DOHH2 (cell line): Measurements from ENCODE around the gene PCDHGC4.

Experiments
- EZH2phosphoT487 ChIP-seq: fragments of 200-600 bp; sonication (generic); IDR thresholded peaks from 2 replicates; pipeline ENCODE4 v1.6.1; 2017; ENCODE audit warnings: borderline replicate concordance, mild to moderate bottlenecking, antibody characterized with exemption, low read length, moderate library complexity, mixed read lengths
- TF ChIP-seq, protein P1 (sequence below): fragments of 200-600 bp; sonication (generic); IDR thresholded peaks from one replicate; pipeline ENCODE4 v1.5.1; 2014; ENCODE audit warnings: antibody characterized with exemption, mild to moderate bottlenecking, low read depth, low read length; ENCODE audit not compliant: poor library complexity, severe bottlenecking

DNA sequence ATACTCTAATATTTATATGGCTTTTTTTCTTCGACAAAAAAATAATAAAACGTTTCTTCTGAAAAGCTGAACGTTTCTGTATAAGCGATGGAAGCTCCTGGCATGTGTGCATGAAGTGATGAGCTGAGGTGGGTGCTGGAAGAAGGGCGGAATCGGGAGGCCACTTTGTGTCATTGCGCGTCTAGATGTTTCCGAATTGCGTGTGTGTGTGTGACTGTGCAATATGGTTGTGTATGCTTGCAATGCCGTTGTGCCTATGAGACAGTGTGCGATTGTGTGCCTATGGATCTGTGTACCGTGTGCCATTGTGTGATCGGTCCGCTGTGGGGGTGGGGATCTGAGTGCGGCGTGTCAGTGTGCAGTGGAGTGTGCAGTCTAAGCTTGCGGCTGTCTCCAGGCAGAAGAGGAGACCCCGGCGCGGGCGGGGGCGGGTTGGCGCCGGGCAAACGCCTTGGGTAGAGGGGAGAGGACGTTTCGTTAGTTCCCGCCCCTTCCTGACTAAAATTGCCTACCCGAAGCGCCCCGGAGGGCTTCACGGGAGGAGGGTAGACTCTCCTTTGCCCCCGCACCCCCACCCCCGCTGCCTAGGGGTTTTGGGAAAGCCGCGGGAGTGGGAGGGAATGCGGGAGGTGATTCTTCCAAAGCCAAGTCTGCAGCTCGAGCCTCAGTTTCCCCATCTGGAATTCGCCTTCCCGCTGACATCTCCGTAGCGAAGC lies 28.2 kb downstream of the PCDHGC4 start:
- TF ChIP-seq, protein P1, sequence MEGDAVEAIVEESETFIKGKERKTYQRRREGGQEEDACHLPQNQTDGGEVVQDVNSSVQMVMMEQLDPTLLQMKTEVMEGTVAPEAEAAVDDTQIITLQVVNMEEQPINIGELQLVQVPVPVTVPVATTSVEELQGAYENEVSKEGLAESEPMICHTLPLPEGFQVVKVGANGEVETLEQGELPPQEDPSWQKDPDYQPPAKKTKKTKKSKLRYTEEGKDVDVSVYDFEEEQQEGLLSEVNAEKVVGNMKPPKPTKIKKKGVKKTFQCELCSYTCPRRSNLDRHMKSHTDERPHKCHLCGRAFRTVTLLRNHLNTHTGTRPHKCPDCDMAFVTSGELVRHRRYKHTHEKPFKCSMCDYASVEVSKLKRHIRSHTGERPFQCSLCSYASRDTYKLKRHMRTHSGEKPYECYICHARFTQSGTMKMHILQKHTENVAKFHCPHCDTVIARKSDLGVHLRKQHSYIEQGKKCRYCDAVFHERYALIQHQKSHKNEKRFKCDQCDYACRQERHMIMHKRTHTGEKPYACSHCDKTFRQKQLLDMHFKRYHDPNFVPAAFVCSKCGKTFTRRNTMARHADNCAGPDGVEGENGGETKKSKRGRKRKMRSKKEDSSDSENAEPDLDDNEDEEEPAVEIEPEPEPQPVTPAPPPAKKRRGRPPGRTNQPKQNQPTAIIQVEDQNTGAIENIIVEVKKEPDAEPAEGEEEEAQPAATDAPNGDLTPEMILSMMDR: no peak
- TF ChIP-seq EZH2phosphoT487: no peak
